Trophoblast cell (in vitro differentiated cells and primary cell): ENCODE data around the gene C19orf53.
"Not testable (repeated sequence)": the region's sequence is repeated elsewhere in the genome, so short reads cannot be mapped to it uniquely, and the experiment has no call there.

Experiments used
- DNase-seq, 2 donors: peaks; one replicate each; pipeline ENCODE4 v3.0.0-alpha.2; 2016
- H2AFZ ChIP-seq: 2 replicates; pipeline ENCODE4 v1.6.1; 2013; ENCODE audit warnings: low read length, moderate library complexity, mild to moderate bottlenecking; ENCODE audit not compliant: insufficient read depth, poor library complexity
- H2AK5ac ChIP-seq: 2 replicates; pipeline ENCODE4 v1.6.1; 2013; ENCODE audit warnings: mild to moderate bottlenecking, low read length
- H2BK120ac ChIP-seq: 2 replicates; pipeline ENCODE4 v1.6.1; 2013; ENCODE audit warnings: low read length, mild to moderate bottlenecking, moderate library complexity; ENCODE audit not compliant: insufficient read depth, poor library complexity
- H2BK12ac ChIP-seq: 2 replicates; pipeline ENCODE4 v1.6.1; 2013; ENCODE audit warnings: mild to moderate bottlenecking, low read length, moderate library complexity
- H2BK5ac ChIP-seq: 2 replicates; pipeline ENCODE4 v1.6.1; 2013; ENCODE audit warnings: low read length, low read depth, moderate library complexity, mild to moderate bottlenecking; ENCODE audit not compliant: poor library complexity
- H3K14ac ChIP-seq: 2 replicates; pipeline ENCODE4 v1.6.1; 2013; ENCODE audit warnings: mild to moderate bottlenecking, low read length
- H3K18ac ChIP-seq: 2 replicates; pipeline ENCODE4 v1.6.1; 2013; ENCODE audit warnings: mild to moderate bottlenecking, low read length
- H3K23ac ChIP-seq: 2 replicates; pipeline ENCODE4 v1.6.1; 2013; ENCODE audit warnings: low read length
- H3K27ac ChIP-seq: 2 replicates; pipeline ENCODE4 v1.5.1; 2013; ENCODE audit warnings: low read depth, mild to moderate bottlenecking, inconsistent platforms, low read length, moderate library complexity
- H3K27me3 ChIP-seq: 2 replicates; pipeline ENCODE4 v1.6.1; 2013; ENCODE audit warnings: inconsistent platforms, mild to moderate bottlenecking, low read length, moderate library complexity; ENCODE audit not compliant: insufficient read depth
- H3K36me3 ChIP-seq, 2 experiments: 1 replicate in 1 of 2; 2 replicates in 1 of 2; pipeline ENCODE4 v1.6.1; 2013; ENCODE audit warnings: low read length in 2 of 2, mild to moderate bottlenecking in 2 of 2, moderate library complexity in 1 of 2; ENCODE audit not compliant: insufficient read depth in 2 of 2, control insufficient read depth in 1 of 2
- H3K4ac ChIP-seq: 2 replicates; pipeline ENCODE4 v1.6.1; 2013; ENCODE audit warnings: low read depth, mild to moderate bottlenecking, low read length, moderate library complexity
- H3K4me1 ChIP-seq, 2 experiments: 1 replicate in 1 of 2; 2 replicates in 1 of 2; pipeline ENCODE4 v1.6.1; 2013; ENCODE audit warnings: low read length in 2 of 2, mild to moderate bottlenecking in 2 of 2, moderate library complexity in 1 of 2; ENCODE audit not compliant: insufficient read depth in 2 of 2, control insufficient read depth in 1 of 2
- H3K4me2 ChIP-seq: 2 replicates; pipeline ENCODE4 v1.6.1; 2013; ENCODE audit warnings: inconsistent platforms, mild to moderate bottlenecking, low read length, moderate library complexity
- H3K4me3 ChIP-seq: 2 replicates; pipeline ENCODE4 v1.5.1; 2013; ENCODE audit warnings: mild to moderate bottlenecking, low read depth, low read length, inconsistent platforms
- H3K79me1 ChIP-seq: one replicate; pipeline ENCODE4 v1.6.1; 2013; ENCODE audit warnings: low read length
- H3K79me2 ChIP-seq: 2 replicates; pipeline ENCODE4 v1.6.1; 2013; ENCODE audit warnings: low read length, mild to moderate bottlenecking; ENCODE audit not compliant: control insufficient read depth, insufficient read depth, poor library complexity
- H3K9ac ChIP-seq: 2 replicates; pipeline ENCODE4 v1.6.1; 2013; ENCODE audit warnings: mild to moderate bottlenecking, low read length
- H3K9me3 ChIP-seq: 2 replicates; pipeline ENCODE4 v1.6.1; 2013; ENCODE audit warnings: low read depth, mild to moderate bottlenecking, control low read depth, inconsistent platforms, low read length; ENCODE audit not compliant: insufficient read depth
- H4K12ac ChIP-seq: 2 replicates; pipeline ENCODE4 v1.6.1; 2013; ENCODE audit warnings: low read depth, mild to moderate bottlenecking, low read length, moderate library complexity
- H4K8ac ChIP-seq: 2 replicates; pipeline ENCODE4 v1.6.1; 2013; ENCODE audit warnings: low read depth, mild to moderate bottlenecking, low read length, moderate library complexity
- H4K91ac ChIP-seq: one replicate; pipeline ENCODE4 v1.6.1; 2013; ENCODE audit warnings: low read depth, mild to moderate bottlenecking, low read length, moderate library complexity
- WGBS: extraction: QIAGEN DNeasy Blood & Tissue Kit; methylation state at CpG from one replicate; pipeline ENCODE4 v1.1.7; 2013; ENCODE audit warnings: missing lambda C conversion rate; ENCODE audit not compliant: insufficient read length, insufficient coverage; ENCODE audit errors: extremely low coverage; 5-methylcytosine and 5-hydroxymethylcytosine counted together

C19orf53 gene

GRCh38 chr19:13748169-13748828 is 26.0 kb upstream of the C19orf53 start:
- peaks cover 13 to 14% of the 10 kb centered on the region in 2 experiments for H3K36me3 ChIP-seq
- H2BK5ac ChIP-seq, result peak overlapping the region; percentile 37
- H3K4me2 ChIP-seq, result peak overlapping the region; percentile 61
- peaks cover 7% of the 10 kb centered on the region for H3K79me1 ChIP-seq
- WGBS, result no CpG with 5 or more reads among the region's 25 CpGs
- no peaks in the 10 kb centered on the region for H3K27me3 ChIP-seq
- peak overlapping the region; percentile 50 for H2AFZ ChIP-seq
- peak; percentile 9 to 44 for DNase-seq
- peak overlapping the region; percentile 38 for H2BK12ac ChIP-seq
- peaks cover 4 to 5% of the 10 kb centered on the region in 2 experiments for H3K4me1 ChIP-seq
- peak overlapping the region; percentile 69 for H3K14ac ChIP-seq
- peak overlapping the region; percentile 90 for H4K8ac ChIP-seq
- H3K79me2 ChIP-seq, result peaks cover 8% of the 10 kb centered on the region
- peaks cover 2% of the 10 kb centered on the region for H3K9me3 ChIP-seq
- peak overlapping the region; percentile 43 for H2BK120ac ChIP-seq
- peak overlapping the region; percentile 28 for H3K4ac ChIP-seq
- H4K12ac ChIP-seq, result peak overlapping the region; percentile 98
- H3K23ac ChIP-seq, result no peak overlapping the region
- peak overlapping the region; percentile 86 for H3K18ac ChIP-seq
- H3K27ac ChIP-seq, result peak overlapping the region; percentile 60
- H4K91ac ChIP-seq, result peak overlapping the region; percentile 87
- H3K4me3 ChIP-seq, result peak overlapping the region; percentile 82
- H2AK5ac ChIP-seq, result peak overlapping the region; percentile 75
- H3K9ac ChIP-seq, result peak overlapping the region; percentile 68

DNA sequence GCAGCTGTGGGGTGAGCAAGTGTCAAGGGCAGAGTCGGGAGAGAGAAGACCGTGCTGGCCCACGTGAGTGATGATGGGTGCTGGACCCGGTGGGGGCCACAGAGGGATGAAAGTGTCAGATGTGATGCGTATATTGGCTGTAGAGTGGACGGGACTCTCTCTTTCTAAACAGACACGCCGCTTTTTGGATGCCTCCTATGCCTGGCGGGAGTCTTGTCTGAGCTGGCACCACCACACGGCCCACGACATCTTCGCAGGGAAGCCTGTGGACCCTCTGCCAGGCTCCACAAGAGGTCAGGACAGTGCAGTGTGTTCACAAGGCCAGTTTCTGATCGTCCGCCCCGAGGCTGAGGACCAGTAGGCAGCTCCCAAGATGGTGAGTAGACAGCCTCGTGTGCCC is 22.8 kb upstream of the C19orf53 start:
- no peak overlapping the region for H4K12ac ChIP-seq
- H2AFZ ChIP-seq, result no peak overlapping the region
- no peak overlapping the region for H3K4me3 ChIP-seq
- no peak overlapping the region for H4K91ac ChIP-seq
- peaks cover 31 to 35% of the 10 kb centered on the region in 2 experiments for H3K36me3 ChIP-seq
- no peak overlapping the region for H2BK5ac ChIP-seq
- no peak for DNase-seq
- peaks cover 2% of the 10 kb centered on the region for H3K9me3 ChIP-seq
- no peak overlapping the region for H3K27ac ChIP-seq
- H3K4me2 ChIP-seq, result no peak overlapping the region
- no peak overlapping the region for H3K9ac ChIP-seq
- no peak overlapping the region for H3K4ac ChIP-seq
- no peak overlapping the region for H2AK5ac ChIP-seq
- no peaks in the 10 kb centered on the region for H3K27me3 ChIP-seq
- H3K23ac ChIP-seq, result no peak overlapping the region
- peaks cover 4 to 5% of the 10 kb centered on the region in 2 experiments for H3K4me1 ChIP-seq
- no CpG with 5 or more reads among the region's 16 CpGs for WGBS
- no peak overlapping the region for H3K18ac ChIP-seq
- peaks cover 8% of the 10 kb centered on the region for H3K79me2 ChIP-seq
- H2BK120ac ChIP-seq, result no peak overlapping the region
- H2BK12ac ChIP-seq, result no peak overlapping the region
- H3K14ac ChIP-seq, result no peak overlapping the region
- H3K79me1 ChIP-seq, result peaks cover 7% of the 10 kb centered on the region
- no peak overlapping the region for H4K8ac ChIP-seq

GRCh38 chr19:13753622-13754021 is 20.6 kb upstream of the C19orf53 start:
- H3K36me3 ChIP-seq, result peaks cover 50 to 55% of the 10 kb centered on the region in 2 experiments
- H3K27ac ChIP-seq, H3K79me2 ChIP-seq, DNase-seq, H3K4me2 ChIP-seq, H3K14ac ChIP-seq, H3K23ac ChIP-seq, H2AK5ac ChIP-seq, H4K91ac ChIP-seq, H2BK12ac ChIP-seq, H3K27me3 ChIP-seq, H3K4ac ChIP-seq, H2AFZ ChIP-seq, H4K8ac ChIP-seq, H3K9ac ChIP-seq, H3K9me3 ChIP-seq, H3K79me1 ChIP-seq, H4K12ac ChIP-seq, H3K4me1 ChIP-seq, H3K18ac ChIP-seq, H3K4me3 ChIP-seq, H2BK5ac ChIP-seq, H2BK120ac ChIP-seq: not testable (repeated sequence)
- no CpG with 5 or more reads among the region's 7 CpGs for WGBS

- Histone ChIP-seq H3K36me3 (peaks cover 67 to 76% of the 10 kb centered on the region in 2 experiments), H2BK12ac (no peak overlapping the region), H3K18ac (no peak overlapping the region), H2BK120ac (no peak overlapping the region), H2AK5ac (no peak overlapping the region), H3K79me1 (no peaks in the 10 kb centered on the region), H2BK5ac (no peak overlapping the region), H3K14ac (no peak overlapping the region), H3K4ac (no peak overlapping the region), H3K79me2 (no peaks in the 10 kb centered on the region), H3K4me2 (no peak overlapping the region), H3K27ac (no peak overlapping the region), H4K91ac (no peak overlapping the region), H3K23ac (no peak overlapping the region), H3K9ac (no peak overlapping the region), H3K4me1 (no peaks in the 10 kb centered on the region), H2AFZ (no peak overlapping the region), H4K12ac (no peak overlapping the region), H4K8ac (no peak overlapping the region), H3K27me3 (no peaks in the 10 kb centered on the region), H3K4me3 (no peak overlapping the region), H3K9me3 (peaks cover 1% of the 10 kb centered on the region)
- DNase-seq, result no peak
- no CpG with 5 or more reads among the region's 9 CpGs for WGBS
These were observed 18.0 kb upstream of the C19orf53 start for GRCh38 chr19:13756210-13756609.
